ENCODE results near the gene ADRA2C. TPM values are rescaled to one million over a fixed set of nuclear protein-coding genes. Genes with fewer than 3 reads are reported as not detected.

ADRA2C gene
- total RNA-seq, 2 experiments from 2014 or later, result not detected

DNA sequence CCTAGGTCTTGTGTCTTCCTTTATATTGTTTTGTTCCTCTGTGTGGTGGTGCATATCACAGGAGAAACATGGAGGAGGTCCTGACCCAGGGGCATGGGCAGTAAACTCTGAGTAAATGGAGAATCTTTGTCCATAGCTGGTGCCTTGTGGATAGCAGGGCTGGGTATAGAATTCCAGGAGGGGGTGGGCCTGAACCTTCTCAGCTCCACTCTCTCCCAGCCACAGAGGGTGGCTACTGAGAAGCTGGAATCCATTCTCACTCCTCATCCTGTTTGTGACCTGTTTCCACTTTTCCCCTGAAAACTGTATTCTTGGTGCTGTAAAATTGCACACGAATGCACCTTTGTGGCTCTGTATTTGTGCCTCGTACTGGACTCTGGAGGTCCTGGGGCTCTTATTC, 47.7 kb upstream of the ADRA2C start:
- Histone ChIP-seq H3K27ac (ENCODE audit: low read depth in 1 of 2, low read length in 2 of 2) (no peak overlapping the region), H3K27me3 (ENCODE audit: control insufficient read depth in 1 of 2, insufficient read depth in 2 of 2, low read length in 2 of 2) (peaks cover 21 to 26% of the 10 kb centered on the region in 2 experiments), H3K36me3 (ENCODE audit: insufficient read depth, low read length) (no peaks in the 10 kb centered on the region), H3K9me3 (ENCODE audit: control insufficient read depth in 1 of 2, insufficient read depth in 1 of 2, low read length in 2 of 2) (peaks cover 0 to 41% of the 10 kb centered on the region in 2 experiments), H3K4me3 (ENCODE audit: low read length) (no peak overlapping the region), H3K4me1 (ENCODE audit: insufficient read depth, low read length) (no peaks in the 10 kb centered on the region)
- Mint-ChIP-seq H3K36me3 (ENCODE audit: low read depth) (no peaks in the 10 kb centered on the region), H3K27me3 (peaks cover 38% of the 10 kb centered on the region), H3K27ac (no peak overlapping the region), H3K4me3 (no peak overlapping the region), H3K9me3 (no peaks in the 10 kb centered on the region), H3K4me1 (ENCODE audit: low read depth) (no peaks in the 10 kb centered on the region)
- ChIA-PET CTCF (no interaction called here), POLR2A (no interaction called here)
- ATAC-seq (ENCODE audit: poor library complexity), result no peak
- intact Hi-C loops (cut with DNase I, micrococcal nuclease), result no loop called here
- TF ChIP-seq, protein P1, sequence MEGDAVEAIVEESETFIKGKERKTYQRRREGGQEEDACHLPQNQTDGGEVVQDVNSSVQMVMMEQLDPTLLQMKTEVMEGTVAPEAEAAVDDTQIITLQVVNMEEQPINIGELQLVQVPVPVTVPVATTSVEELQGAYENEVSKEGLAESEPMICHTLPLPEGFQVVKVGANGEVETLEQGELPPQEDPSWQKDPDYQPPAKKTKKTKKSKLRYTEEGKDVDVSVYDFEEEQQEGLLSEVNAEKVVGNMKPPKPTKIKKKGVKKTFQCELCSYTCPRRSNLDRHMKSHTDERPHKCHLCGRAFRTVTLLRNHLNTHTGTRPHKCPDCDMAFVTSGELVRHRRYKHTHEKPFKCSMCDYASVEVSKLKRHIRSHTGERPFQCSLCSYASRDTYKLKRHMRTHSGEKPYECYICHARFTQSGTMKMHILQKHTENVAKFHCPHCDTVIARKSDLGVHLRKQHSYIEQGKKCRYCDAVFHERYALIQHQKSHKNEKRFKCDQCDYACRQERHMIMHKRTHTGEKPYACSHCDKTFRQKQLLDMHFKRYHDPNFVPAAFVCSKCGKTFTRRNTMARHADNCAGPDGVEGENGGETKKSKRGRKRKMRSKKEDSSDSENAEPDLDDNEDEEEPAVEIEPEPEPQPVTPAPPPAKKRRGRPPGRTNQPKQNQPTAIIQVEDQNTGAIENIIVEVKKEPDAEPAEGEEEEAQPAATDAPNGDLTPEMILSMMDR (IDR thresholded peaks at IDR 0.05), result no peak
- no peak for DNase-seq

DNA sequence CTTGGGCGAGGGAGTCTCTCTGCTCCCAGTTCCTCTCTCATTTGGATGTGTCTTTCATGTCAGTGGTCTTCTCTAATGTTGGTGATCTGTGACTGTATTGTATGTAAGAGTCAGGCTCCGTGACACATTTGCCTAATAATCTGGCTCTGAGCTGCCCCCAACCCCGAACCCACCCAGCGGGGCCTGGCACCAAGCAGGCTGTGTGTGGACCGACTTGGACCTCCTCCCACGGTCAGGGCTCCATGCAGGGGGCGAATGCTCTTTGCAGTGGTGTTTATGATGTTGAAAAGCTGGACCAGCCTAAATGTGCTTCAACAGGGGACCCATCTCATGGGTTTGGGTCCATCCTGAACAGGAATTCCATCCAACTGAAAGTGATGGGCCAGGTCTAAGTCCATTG, 47.0 kb upstream of the ADRA2C start:
- no peaks in the 10 kb centered on the region for H3K4me1 Mint-ChIP-seq (ENCODE audit: low read depth)
- no peaks in the 10 kb centered on the region for H3K4me1 ChIP-seq (ENCODE audit: insufficient read depth, low read length)
- H3K27me3 Mint-ChIP-seq, result peaks cover 43% of the 10 kb centered on the region
- intact Hi-C loops (cut with DNase I, micrococcal nuclease), result no loop called here
- no peaks in the 10 kb centered on the region for H3K36me3 ChIP-seq (ENCODE audit: insufficient read depth, low read length)
- H3K4me3 ChIP-seq (ENCODE audit: low read length), result no peak overlapping the region
- ChIA-PET POLR2A (no interaction called here), CTCF (no interaction called here)
- no peak overlapping the region for H3K27ac ChIP-seq (ENCODE audit: low read depth in 1 of 2, low read length in 2 of 2)
- no peak for DNase-seq
- no peaks in the 10 kb centered on the region for H3K9me3 Mint-ChIP-seq
- no peak overlapping the region for H3K4me3 Mint-ChIP-seq
- no peak for ATAC-seq (ENCODE audit: poor library complexity)
- TF ChIP-seq, protein P1 (IDR thresholded peaks at IDR 0.05), result no peak
- no peaks in the 10 kb centered on the region for H3K36me3 Mint-ChIP-seq (ENCODE audit: low read depth)
- peaks cover 28 to 31% of the 10 kb centered on the region in 2 experiments for H3K27me3 ChIP-seq (ENCODE audit: control insufficient read depth in 1 of 2, insufficient read depth in 2 of 2, low read length in 2 of 2)
- H3K27ac Mint-ChIP-seq, result no peak overlapping the region
- H3K9me3 ChIP-seq (ENCODE audit: control insufficient read depth in 1 of 2, insufficient read depth in 1 of 2, low read length in 2 of 2), result peaks cover 0 to 40% of the 10 kb centered on the region in 2 experiments

DNA sequence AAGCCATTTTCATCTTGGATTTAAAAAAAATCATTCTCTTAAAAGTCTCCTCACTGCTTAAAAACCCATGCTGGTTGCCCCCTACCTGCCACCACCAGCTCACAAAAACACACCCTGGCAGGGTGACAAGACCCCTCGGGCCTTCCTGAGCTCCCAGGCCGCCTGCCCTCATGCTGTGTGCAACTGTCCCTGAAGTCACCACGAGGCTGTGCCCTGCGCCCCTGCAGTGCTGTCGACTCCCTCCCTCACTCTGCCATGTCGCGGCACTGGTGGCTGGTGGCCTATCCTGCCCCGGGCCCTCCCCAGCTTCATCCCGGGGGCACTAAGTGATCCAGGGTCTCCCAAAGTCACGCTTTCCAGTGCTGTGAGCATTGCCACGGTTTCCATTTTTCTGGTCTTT, 46.3 kb upstream of the ADRA2C start:
- TF ChIP-seq, protein P1 (IDR thresholded peaks at IDR 0.05), result no peak
- no peak overlapping the region for H3K27ac ChIP-seq (ENCODE audit: low read depth in 1 of 2, low read length in 2 of 2)
- H3K27me3 Mint-ChIP-seq, result peaks cover 49% of the 10 kb centered on the region
- no peaks in the 10 kb centered on the region for H3K9me3 Mint-ChIP-seq
- intact Hi-C loops (cut with DNase I, micrococcal nuclease), result no loop called here
- peaks cover 5% of the 10 kb centered on the region for H3K4me1 Mint-ChIP-seq (ENCODE audit: low read depth)
- H3K9me3 ChIP-seq (ENCODE audit: control insufficient read depth in 1 of 2, insufficient read depth in 1 of 2, low read length in 2 of 2), result peaks cover 0 to 40% of the 10 kb centered on the region in 2 experiments
- no peaks in the 10 kb centered on the region for H3K36me3 ChIP-seq (ENCODE audit: insufficient read depth, low read length)
- H3K4me3 ChIP-seq (ENCODE audit: low read length), result no peak overlapping the region
- H3K36me3 Mint-ChIP-seq (ENCODE audit: low read depth), result no peaks in the 10 kb centered on the region
- no peak for ATAC-seq (ENCODE audit: poor library complexity)
- ChIA-PET CTCF (no interaction called here), POLR2A (no interaction called here)
- no peak for DNase-seq
- no peaks in the 10 kb centered on the region for H3K4me1 ChIP-seq (ENCODE audit: insufficient read depth, low read length)
- no peak overlapping the region for H3K27ac Mint-ChIP-seq
- peaks cover 33 to 37% of the 10 kb centered on the region in 2 experiments for H3K27me3 ChIP-seq (ENCODE audit: control insufficient read depth in 1 of 2, insufficient read depth in 2 of 2, low read length in 2 of 2)
- no peak overlapping the region for H3K4me3 Mint-ChIP-seq
